Raji (cell line): ENCODE measurements around the gene SURF4.

Experiments
- POLR2A ChIP-seq: IDR thresholded peaks from 2 replicates; pipeline ENCODE4 v1.6.1; 2011; ENCODE audit warnings: low read depth, low read length, control low read depth; ENCODE audit not compliant: insufficient read depth

SURF4 gene

DNA sequence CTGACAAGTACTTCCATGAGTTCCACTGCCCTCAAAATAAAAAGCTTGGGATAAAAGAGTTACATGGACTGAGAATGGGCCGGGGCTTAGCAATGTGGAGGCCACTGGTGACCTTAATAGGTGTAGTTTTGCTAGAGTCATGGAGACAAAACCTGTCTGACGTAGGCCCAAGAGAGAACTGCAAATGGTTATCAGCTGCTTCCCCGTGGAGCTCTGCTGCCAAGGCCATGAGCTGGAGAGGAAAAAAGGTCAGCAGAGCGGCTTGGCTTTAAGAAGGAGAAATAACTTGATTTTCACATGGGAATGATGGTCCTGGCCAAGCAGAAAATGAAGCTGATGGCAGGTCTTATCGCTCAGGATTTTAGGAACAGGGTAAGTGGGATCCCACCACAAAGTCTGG lies 36.2 kb downstream of the SURF4 start:
- TF ChIP-seq POLR2A, result no peak

DNA sequence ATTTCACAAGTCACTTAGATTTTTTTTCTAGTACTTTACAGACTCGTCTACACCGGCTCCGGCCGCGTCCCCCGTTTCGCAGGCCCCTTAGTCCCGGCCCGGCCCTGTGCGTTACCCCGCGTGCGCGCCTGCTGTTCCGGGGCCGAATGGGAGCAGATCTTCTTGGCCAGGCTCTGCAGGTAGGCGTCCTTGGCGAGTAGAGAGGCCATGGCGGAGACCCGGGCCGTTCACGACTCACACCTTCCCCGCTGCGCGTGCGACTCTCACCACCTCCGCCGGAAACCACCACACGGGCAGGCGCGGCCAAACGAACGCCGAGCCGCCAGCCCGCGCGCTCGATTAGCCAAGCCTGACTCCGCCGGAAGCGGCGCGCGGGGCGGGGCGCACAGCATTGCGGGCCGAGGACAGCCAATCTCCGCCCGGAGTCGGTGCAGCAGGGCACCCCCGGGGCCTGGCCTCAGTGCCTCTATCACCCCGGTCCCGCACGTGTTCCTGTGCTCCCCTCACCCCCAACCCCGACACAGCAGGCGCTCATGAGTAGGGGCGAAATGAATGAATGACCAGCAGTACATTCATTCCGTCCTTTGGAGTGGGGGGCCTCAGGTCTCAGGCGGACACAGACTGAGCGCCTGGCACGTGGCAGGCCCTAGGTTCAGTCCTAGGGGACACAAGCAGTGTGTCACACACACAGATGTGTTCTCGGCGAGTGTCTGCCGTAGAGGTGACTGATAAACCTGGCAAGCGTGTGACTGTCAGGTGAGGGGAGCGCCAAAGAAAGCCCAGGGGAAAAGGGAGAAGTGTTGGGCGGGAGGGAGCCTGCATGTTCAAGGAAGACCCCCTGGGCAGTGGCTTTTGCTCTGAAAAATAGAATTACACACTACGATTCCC lies 39.7 kb downstream of the SURF4 start, which contains the start of gene SURF6:
TSS of gene SURF6 (minus strand) at position 265 of the 888 bp plus-strand sequence. CDS start at position 209, 56 bp downstream.
- peak; percentile 91 for TF ChIP-seq POLR2A

DNA sequence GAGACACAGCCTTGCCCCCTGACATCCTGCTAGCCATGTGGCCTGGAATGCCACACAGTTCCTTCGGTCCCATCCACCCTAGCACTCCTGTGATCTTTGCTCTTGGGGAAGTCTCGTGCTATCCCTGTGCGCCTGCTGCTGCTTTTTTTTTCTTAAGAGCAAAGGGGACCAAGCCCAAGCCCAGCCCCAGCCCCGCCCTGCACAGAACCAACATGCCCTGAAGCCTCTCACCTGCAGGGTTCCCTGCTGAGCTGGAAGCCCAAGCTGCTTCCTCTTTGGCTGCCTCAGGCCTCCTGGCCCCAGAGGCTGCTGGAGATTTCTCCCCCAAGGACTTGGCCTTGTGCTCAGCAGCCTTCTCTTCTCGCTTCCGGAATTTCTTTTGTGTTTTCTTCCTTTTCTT lies 41.7 kb downstream of the SURF4 start:
- no peak for TF ChIP-seq POLR2A

DNA sequence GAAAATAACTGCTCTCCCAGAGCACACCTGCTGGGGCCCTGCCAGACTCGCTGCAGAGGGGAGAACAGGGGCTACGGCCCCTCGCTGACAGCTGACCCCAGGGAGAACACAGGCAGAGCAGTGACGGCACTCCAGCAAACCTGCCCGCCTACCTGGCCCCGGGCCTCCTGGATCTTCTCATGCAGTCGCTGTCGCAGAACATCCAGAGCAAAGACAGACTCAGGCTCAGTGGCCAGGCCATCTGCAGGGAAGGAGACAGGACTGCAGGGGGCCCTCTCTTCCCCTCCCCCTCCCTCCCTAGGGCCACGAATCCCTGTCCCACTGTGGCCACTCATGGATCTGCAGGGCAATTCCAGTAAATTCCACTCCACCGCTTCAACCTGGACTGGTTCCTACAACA lies 42.3 kb downstream of the SURF4 start:
- TF ChIP-seq POLR2A, result no peak

DNA sequence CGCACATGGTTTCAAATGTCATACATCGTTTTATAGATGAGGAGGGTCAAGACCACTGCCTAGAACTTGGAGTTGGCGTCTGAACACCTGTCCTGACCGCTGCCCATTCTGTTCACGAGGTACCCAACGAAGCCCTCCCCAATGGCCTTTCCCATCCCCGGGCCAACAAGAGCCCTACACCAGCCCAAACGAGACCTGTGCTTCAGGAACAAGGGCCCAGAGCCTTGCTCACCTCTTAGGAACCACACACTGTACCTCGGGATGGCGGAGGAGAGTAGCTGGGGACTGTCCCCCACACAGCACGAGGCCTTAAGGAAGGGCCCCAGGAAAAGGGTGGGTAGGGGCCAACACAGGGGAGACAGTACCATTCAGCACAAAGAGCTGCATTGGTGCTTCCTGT lies 42.8 kb downstream of the SURF4 start:
- no peak for TF ChIP-seq POLR2A

DNA sequence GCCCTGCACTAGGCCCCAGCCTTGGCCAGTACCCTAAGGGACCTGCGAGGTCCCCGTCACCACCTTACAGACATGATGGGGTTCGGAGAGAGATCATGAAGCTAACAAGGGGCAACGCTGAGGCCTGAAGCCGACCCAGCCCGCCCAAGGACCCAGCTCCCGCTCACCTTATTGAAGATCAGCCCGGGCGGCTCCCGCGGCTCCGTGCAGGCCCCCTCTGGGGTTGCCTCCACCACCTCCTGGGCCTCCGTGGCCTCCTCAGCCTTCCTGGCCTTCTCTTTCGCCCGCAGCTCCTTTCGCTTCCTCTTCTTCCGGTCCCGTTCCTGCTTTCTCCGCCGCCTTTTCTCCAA lies 43.5 kb downstream of the SURF4 start:
- no peak for TF ChIP-seq POLR2A

DNA sequence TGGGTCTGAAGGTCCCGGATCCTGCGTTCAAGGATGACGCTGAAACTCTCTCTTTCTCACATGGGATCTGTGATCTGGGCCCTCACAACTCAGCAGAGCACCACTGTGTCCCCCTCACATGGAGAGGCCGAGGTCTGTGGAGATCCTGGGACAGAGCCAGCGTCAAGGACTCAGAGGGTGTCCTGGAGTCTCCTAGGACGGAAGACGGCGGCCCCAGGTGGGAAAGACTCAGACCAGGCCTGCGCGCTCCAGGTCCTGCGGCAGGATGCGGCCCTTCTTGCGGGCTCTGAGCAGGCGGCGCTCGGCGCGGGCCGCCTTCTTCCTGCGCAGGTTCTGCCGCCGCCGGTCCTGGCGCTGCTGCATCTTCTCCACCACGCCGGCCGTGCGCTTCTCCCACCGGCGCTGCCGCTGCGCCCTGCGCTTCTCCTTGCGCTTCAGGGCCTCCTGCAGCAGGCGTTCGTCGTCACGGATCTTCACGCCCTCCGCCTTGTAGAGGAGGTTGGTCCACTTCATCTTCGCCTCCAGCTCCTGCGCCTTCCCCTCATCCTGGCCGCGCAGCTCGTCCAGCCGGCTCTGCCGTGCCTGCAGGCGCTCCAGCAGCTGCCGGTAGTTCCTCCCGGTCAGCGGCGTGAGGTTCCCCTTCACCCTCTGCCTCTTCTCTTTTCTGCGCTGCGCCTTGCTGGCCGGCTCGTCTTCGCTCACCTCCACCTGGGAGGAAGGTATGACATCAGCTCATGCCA lies 44.0 kb downstream of the SURF4 start:
- no peak for TF ChIP-seq POLR2A

DNA sequence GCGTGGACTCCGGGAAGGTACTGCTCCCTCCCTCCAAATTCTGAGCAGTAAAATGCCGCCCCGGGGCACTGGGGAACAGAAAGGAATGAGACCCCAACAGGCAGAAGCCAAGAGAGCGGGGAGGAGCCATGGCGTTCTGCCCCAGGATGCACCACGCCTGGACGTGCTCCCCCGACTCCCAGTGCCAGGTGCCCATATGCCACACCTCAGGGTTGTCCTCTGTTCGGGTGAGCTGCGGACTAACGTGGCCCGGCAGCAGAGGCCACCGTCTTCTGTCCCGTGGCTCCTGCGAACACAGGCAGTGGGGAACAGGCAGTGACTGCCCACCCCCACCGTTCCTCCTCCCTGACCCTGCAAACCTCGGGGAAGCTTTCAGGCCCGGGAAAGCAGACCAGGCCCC lies 44.6 kb downstream of the SURF4 start:
- no peak for TF ChIP-seq POLR2A

DNA sequence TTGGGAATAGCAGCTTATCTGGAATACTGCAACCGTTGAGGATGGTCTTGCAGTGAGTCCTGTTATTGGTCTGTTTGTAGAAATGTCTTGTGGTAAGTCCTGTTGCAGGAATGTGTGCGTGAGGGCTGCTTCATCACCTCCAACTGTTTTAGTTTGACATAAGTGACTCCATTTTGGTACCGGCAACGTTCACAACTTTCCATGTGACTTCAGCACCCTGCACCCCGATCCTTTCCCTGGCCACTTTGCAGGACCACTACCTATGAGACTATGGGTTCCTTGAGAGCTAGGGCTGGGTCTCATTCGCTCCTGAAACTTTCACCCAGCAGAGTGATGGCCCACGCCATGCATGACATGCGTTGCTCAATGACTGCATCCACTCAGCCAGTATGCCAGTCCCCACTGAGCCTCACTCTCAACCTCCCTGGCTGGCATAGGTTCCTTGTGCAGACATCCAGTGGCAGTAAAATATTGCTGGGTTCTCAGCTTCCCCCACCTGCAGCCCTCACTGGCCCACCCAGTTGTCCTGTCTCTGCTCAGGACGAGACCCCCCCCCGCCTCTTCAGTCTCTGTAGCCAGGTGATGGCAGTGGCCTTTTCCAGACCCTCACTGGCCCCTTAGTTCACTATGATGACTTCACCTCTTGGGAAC lies 47.9 kb downstream of the SURF4 start:
- no peak for TF ChIP-seq POLR2A

DNA sequence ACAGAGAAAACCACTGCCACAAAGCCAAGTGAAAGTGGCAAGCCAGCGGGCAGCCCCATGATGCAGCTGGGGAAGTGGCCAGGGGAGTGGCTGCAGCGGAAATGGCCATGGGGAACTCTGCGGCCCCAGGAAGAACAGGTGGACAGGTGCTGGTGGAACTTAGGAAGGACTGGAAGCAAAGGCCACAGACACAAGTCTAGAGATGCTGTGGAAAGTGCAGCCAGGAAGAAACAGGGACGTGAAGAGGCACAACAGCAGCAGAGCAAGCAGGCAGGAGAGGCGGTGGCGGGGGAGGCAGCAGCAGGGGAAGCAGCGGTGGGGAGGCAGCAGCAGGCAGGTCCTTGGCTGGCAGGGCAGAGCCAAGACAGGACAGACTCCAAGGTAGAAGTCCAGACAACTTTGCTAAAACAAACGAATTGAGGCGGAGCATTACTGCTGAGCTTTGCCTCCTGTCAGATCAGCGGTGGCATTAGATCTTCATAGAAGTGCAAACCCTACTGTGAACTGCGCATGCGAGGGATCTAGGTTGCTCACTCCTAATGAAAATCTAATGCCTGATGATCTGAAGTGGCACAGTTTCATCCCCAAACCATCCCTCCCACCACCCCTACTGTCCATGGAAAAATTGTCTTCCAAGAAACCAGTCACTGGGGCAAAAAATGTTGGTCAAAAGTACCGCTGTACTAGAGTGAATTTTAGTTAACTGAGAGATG lies 51.7 kb downstream of the SURF4 start:
- no peak for TF ChIP-seq POLR2A

DNA sequence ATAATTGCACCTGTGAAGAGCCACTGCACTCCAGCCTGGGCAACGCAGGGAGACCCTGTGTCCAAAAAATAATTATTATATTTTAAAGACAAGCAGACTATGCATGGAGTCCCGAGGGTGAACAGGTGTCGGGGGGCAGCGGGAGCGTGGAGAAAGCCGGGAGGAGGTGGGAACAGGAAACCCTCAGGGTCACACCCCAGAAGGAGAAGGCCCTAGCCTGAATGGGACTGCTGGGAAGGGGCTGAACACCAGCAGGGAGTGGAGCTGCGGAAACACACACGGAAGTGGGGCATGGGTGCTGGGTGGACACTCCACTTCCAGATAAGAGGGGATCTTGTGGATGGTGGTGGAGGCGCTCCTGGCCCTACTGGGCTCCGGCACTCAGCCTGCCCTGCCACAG lies 52.6 kb downstream of the SURF4 start:
- TF ChIP-seq POLR2A, result no peak

DNA sequence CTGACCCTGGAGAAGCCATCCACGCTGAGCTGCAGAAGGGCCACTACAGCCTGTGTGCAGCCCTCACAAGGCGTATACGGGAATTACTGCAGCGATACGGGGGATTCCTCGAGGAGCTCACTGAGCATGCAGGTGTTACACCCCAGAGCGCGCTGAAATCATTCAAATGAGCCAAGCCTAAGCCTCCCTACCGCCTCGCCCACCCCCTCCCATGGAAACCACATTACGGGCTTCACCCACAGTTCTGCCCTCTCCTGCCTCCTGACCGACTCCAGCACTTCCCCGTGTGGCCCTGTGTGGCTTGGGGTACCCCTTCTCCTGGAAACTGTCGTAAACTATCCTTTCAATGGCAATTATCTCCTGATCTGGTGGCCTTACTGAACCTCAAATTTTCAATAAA lies 53.2 kb downstream of the SURF4 start:
- no peak for TF ChIP-seq POLR2A

DNA sequence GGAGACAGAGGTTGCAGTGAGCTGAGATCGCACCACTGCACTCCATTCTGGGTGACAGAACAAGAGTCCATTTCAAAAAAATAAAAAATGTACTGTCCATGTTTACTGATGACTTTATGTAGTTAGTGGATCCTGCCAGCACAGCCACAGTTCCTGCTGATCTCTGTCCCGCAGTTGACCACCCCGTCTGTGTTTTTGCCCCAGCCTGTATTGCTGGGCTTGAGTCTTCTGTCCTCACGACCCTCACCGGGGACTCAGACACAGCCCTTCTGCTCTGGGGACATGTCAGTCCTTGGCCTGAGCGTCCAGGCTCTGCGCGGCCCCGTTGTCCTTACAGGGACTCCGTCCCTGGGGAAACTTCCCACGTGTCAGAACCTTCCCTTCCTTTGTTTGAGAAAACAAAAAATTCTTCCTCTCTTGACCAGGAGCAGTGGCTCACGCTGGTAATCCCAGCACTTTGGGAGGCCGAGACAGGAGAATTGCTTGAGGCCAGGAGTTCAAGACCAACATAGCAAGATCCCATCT lies 54.4 kb downstream of the SURF4 start:
- TF ChIP-seq POLR2A, result no peak

DNA sequence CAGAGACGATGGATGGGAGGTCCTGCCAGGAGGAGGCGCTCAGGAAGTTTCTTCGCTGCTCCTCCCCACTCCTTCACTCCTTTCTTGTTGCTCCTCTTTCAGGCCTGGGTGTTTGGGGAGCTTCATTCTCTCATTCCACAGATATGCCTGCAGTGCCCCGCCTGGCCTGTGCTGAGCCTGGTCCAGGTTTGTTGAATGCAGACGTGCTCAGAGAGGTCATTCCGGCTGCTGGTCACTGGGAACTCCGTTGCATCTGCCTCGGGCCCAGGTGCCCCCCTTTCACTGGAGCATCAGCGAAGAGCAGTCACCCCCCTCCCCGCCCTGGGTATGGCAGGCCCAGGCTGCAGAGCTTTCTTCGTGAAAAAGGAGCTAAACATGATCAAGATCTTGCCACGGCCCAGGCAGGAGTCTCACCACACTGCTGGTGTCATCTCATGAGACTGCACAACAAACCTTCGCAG lies 55.4 kb downstream of the SURF4 start:
- TF ChIP-seq POLR2A, result no peak

DNA sequence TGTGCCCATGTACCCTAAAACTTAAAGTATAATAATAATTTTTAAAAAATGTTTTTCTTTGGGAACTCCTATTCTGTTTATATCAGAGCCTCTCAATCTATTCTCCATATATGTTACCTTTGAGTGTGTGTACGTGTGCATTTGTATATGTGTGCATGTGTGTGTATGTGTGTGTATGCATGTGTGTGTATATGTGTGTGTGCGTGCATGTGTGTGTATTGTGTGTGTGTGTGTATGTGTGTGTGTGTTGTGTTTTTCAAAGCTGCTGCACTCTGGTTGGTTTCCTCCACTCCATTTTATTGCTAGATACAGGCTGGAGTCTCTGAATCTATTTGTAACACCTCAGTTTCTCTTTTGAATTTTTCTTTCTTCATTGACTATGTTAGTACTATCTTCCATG lies 59.9 kb downstream of the SURF4 start:
- no peak for TF ChIP-seq POLR2A
